ENCODE data around the gene GCM1. TPM values are rescaled to one million over a fixed set of nuclear protein-coding genes. Genes with fewer than 3 reads are reported as not detected.

The GCM1 gene
- total RNA-seq, 3 donors from 2014 or later (not counting 1 experiment from before 2014, with no cell fraction given), result 0.20 TPM; not detected in 2

DNA sequence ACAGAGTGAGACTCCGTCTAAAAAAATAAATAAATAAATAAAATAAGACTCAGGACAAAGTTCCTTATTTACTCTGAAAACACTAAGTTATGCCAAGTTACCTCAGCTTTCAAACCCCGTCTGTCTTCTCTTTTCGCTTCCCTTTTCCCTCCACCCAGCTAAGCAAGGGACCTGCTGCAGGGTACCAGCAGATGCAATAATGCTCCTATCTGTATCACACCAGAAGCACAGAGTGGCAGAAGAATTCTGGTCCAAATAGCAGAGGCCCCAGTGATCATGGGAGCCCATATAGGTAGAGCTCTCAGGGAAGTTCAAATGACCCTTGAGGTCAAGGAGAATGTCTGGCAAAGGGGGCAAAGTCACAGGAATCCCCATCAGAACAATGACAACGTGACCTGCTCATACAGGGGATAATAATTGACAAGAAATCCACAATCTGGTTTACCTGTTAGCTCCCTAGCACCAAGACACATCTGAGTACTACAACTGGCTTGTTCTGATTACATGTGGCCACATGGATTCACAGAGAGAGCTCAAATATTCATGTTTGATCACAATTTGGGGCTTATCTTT is 8.7 kb downstream of the GCM1 start:
- Histone ChIP-seq H3K9me3 (ENCODE audit: control insufficient read depth, insufficient read depth, low read length) (no peaks in the 10 kb centered on the region), H3K4me1 (ENCODE audit: control insufficient read depth, insufficient read depth, low read length) (no peaks in the 10 kb centered on the region), H3K27ac (ENCODE audit: low read length) (no peak overlapping the region), H3K4me3 (ENCODE audit: low read length) (no peak overlapping the region), H3K27me3 (ENCODE audit: control insufficient read depth, insufficient read depth, low read length) (no peaks in the 10 kb centered on the region), H3K36me3 (ENCODE audit: control insufficient read depth, insufficient read depth, low read length) (no peaks in the 10 kb centered on the region)
- TF ChIP-seq, protein P1, sequence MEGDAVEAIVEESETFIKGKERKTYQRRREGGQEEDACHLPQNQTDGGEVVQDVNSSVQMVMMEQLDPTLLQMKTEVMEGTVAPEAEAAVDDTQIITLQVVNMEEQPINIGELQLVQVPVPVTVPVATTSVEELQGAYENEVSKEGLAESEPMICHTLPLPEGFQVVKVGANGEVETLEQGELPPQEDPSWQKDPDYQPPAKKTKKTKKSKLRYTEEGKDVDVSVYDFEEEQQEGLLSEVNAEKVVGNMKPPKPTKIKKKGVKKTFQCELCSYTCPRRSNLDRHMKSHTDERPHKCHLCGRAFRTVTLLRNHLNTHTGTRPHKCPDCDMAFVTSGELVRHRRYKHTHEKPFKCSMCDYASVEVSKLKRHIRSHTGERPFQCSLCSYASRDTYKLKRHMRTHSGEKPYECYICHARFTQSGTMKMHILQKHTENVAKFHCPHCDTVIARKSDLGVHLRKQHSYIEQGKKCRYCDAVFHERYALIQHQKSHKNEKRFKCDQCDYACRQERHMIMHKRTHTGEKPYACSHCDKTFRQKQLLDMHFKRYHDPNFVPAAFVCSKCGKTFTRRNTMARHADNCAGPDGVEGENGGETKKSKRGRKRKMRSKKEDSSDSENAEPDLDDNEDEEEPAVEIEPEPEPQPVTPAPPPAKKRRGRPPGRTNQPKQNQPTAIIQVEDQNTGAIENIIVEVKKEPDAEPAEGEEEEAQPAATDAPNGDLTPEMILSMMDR (IDR thresholded peaks at IDR 0.05), result no peak
- H3K9me3 Mint-ChIP-seq, result no peaks in the 10 kb centered on the region
- no peak overlapping the region for H3K27ac Mint-ChIP-seq
- intact Hi-C loops (cut with micrococcal nuclease), result no loop called here
- no peak overlapping the region for H3K4me3 Mint-ChIP-seq
- DNase-seq (no peak), ATAC-seq (no peak)
- H3K36me3 Mint-ChIP-seq, result no peaks in the 10 kb centered on the region
- H3K27me3 Mint-ChIP-seq (ENCODE audit: low read depth in 2 of 2), result peaks cover 6 to 18% of the 10 kb centered on the region in 2 donors
- no peaks in the 10 kb centered on the region for H3K4me1 Mint-ChIP-seq
- 73% methylated on average over 3 of the region's 4 CpGs for WGBS (ENCODE audit: insufficient coverage)

DNA sequence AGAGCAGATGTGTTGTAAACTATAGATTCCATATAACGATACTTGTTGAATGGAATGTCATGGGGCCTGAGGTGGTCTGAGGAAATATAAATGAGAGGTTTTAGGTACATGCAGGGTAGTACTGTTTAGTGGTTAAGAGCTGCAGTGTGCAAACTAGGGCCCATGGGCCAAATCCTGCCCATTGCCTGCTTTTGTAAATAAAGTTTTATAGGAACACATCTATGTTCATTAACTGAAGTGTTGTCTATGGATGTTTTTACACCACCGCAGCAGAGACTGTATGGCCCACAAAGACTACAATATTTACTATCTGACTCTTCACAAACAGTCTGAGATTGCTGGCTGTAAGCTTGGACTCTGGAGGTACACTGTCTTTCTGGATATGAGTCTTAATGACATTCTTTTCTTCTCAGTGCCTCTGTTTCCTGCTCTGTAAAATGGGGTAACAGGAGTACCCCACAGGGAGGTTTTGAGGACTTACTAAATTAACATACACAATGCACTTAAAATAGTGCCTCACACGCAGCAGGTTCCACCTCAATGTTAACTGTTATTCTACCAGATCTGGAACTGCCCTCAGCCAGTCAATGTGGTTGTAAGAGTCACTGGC is 12.5 kb downstream of the GCM1 start:
- Mint-ChIP-seq H3K27me3 (ENCODE audit: low read depth in 2 of 2) (peaks cover 6% of the 10 kb centered on the region in 2 donors), H3K4me3 (no peak overlapping the region), H3K4me1 (peaks cover 0 to 1% of the 10 kb centered on the region in 2 donors), H3K9me3 (no peaks in the 10 kb centered on the region), H3K27ac (no peak overlapping the region), H3K36me3 (no peaks in the 10 kb centered on the region)
- intact Hi-C loops (cut with micrococcal nuclease), result no loop called here
- no peaks in the 10 kb centered on the region for H3K27me3 ChIP-seq (ENCODE audit: control insufficient read depth, insufficient read depth, low read length)
- no peaks in the 10 kb centered on the region for H3K9me3 ChIP-seq (ENCODE audit: control insufficient read depth, insufficient read depth, low read length)
- TF ChIP-seq, protein P1 (IDR thresholded peaks at IDR 0.05), result no peak
- H3K4me3 ChIP-seq (ENCODE audit: low read length), result no peak overlapping the region
- no peak overlapping the region for H3K27ac ChIP-seq (ENCODE audit: low read length)
- WGBS (ENCODE audit: insufficient coverage), result 88% methylated on average over 3 of the region's 3 CpGs
- ATAC-seq (no peak), DNase-seq (no peak)
- H3K36me3 ChIP-seq (ENCODE audit: control insufficient read depth, insufficient read depth, low read length), result no peaks in the 10 kb centered on the region
- no peaks in the 10 kb centered on the region for H3K4me1 ChIP-seq (ENCODE audit: control insufficient read depth, insufficient read depth, low read length)

DNA sequence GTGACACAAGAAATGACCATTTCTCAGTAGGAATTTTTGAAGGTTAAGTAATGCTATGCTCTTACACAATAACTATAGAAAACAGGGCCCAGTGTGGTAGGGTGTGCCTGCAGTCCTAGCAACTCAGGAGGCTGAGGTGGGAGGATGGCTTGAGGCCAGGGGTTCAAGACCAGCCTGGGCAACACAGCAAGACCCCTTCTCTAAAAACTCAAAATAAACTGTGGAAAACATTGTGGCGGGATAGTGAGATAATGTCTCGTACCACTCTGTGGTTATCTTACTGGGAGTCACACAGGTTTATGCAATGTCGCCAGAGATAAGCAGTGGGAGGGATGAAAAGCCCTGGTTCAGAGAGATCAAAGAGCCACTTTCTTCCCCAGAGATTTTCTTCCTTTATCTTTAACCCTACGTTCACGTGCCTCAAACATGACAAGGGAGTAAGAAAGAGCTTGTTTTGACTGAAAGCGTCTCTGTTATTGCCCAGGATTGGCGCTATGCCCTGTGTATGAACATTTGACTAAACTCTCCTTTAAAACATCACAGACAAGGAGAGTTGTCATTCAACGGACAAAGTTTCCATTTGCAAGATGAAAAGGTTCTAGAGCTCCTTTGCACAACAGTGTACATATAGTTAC is 13.9 kb downstream of the GCM1 start:
- ATAC-seq, result no peak

More for the DNA sequence above, 13.9 kb downstream of the GCM1 start:
- Mint-ChIP-seq H3K27me3 (ENCODE audit: low read depth in 2 of 2) (peaks cover 0 to 4% of the 10 kb centered on the region in 2 donors), H3K4me3 (no peak overlapping the region), H3K27ac (no peak overlapping the region), H3K4me1 (peaks cover 0 to 6% of the 10 kb centered on the region in 2 donors), H3K9me3 (no peaks in the 10 kb centered on the region), H3K36me3 (no peaks in the 10 kb centered on the region)
- H3K4me3 ChIP-seq (ENCODE audit: low read length), result no peak overlapping the region
- H3K36me3 ChIP-seq (ENCODE audit: control insufficient read depth, insufficient read depth, low read length), result no peaks in the 10 kb centered on the region
- DNase-seq, result no peak
- TF ChIP-seq, protein P1 (IDR thresholded peaks at IDR 0.05), result no peak
- WGBS (ENCODE audit: insufficient coverage), result 51% methylated on average over 6 of the region's 8 CpGs
- H3K27ac ChIP-seq (ENCODE audit: low read length), result no peak overlapping the region
- no peaks in the 10 kb centered on the region for H3K27me3 ChIP-seq (ENCODE audit: control insufficient read depth, insufficient read depth, low read length)
- no peaks in the 10 kb centered on the region for H3K9me3 ChIP-seq (ENCODE audit: control insufficient read depth, insufficient read depth, low read length)
- no peaks in the 10 kb centered on the region for H3K4me1 ChIP-seq (ENCODE audit: control insufficient read depth, insufficient read depth, low read length)
- intact Hi-C loops (cut with micrococcal nuclease), result no loop called here

Measured in natural killer cell (primary cell).